Suprapubic skin (tissue), 4 donors: ENCODE results near the gene P2RY2. TPM values are rescaled to one million over a fixed set of nuclear protein-coding genes. Genes with fewer than 3 reads are reported as not detected.

Source experiments
- DNase-seq, 2 donors: peaks; one replicate each; pipeline ENCODE4 v3.0.0-alpha.2; 2019; ENCODE audit warnings: low spot score in 2 of 2
- H3K27ac ChIP-seq: fragments of 200-600 bp; sonication (generic); one replicate; pipeline ENCODE4 v1.5.1; 2019
- H3K27me3 ChIP-seq: fragments of 200-600 bp; sonication (generic); one replicate; pipeline ENCODE4 v1.5.1; 2019
- H3K36me3 ChIP-seq: fragments of 200-600 bp; sonication (generic); one replicate; pipeline ENCODE4 v1.5.1; 2019
- H3K4me1 ChIP-seq: fragments of 200-600 bp; sonication (generic); one replicate; pipeline ENCODE4 v1.5.1; 2019
- H3K4me3 ChIP-seq: fragments of 200-600 bp; sonication (generic); one replicate; pipeline ENCODE4 v1.5.1; 2019; ENCODE audit warnings: mild to moderate bottlenecking
- H3K9me3 ChIP-seq: fragments of 200-600 bp; sonication (generic); one replicate; pipeline ENCODE4 v1.5.1; 2019
- EP300 ChIP-seq: sonication (generic); formaldehyde crosslinking; IDR thresholded peaks from one replicate; pipeline ENCODE4 v1.6.1; 2017; ENCODE audit warnings: antibody characterized with exemption
- POLR2A ChIP-seq, 2 donors: fragments of 450-650 bp; IDR thresholded peaks; one replicate each; pipeline ENCODE4 v1.6.1; 2017; ENCODE audit warnings: antibody characterized with exemption in 2 of 2, mild to moderate bottlenecking in 2 of 2, moderate library complexity in 2 of 2
- POLR2AphosphoS5 ChIP-seq, 3 donors: sonication (generic); formaldehyde crosslinking; IDR thresholded peaks; one replicate each; pipeline ENCODE4 v1.6.1; 2017; ENCODE audit warnings: antibody characterized with exemption in 3 of 3
- WGBS: methylation state at CpG from one replicate; pipeline ENCODE4 v1.1.5; 2018; 5-methylcytosine and 5-hydroxymethylcytosine counted together
- total RNA-seq, 4 donors: library from RNA; depleted of rRNA; stranded (reverse); fragments of >200 nt; gene quantifications; one replicate each; pipeline ENCODE4 v1.1.0, GENCODE V29; 2016
- TF ChIP-seq, protein P1 (sequence below), 2 donors: fragments of 200-600 bp in 1 of 2; fragments of 450-650 bp in 1 of 2; sonication (generic) in 1 of 2; IDR thresholded peaks; one replicate each; pipeline ENCODE4 v1.5.1; 2016 to 2019; ENCODE audit warnings: antibody characterized with exemption in 2 of 2, mild to moderate bottlenecking in 1 of 2, moderate library complexity in 1 of 2

The P2RY2 gene
- total RNA-seq, 4 donors from 2014 or later = 5.5 to 15.9 (median 12.8) TPM

DNA sequence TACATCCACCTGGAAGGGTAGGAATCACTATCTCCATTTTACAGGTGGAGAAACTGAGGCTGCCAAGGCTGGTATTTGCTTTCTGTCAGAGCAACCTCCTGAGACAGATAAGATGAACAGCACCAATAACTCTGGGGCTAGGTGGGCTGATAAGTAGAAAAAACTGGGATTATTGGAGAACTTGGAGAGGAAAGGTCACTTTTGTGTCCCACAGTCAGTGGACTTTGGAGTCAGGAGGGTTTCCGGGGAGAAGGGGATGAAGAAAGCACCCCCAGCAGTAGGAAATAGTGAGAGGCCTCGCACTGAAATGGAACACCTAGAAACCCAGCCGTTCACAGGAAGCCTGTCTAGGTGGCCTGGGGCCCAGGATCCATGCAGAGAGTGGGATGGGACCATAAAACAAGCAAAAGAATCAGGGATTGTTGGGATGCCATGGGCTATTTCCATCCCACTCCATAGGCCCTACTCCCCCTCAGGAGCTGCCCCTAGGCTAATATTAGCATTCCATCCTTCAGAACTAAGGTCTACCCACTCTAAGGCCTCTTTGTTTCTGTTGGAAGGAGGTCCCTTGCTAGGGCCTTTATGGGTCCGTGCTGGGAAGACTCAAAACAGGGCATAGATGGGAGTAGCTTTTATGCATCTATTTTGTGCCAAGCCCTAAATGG, 45.0 kb upstream of the P2RY2 start:
- WGBS = 66% methylated on average over 4 of the region's 4 CpGs
- Histone ChIP-seq H3K27me3 (no peaks in the 10 kb centered on the region), H3K27ac (no peak overlapping the region), H3K9me3 (no peaks in the 10 kb centered on the region), H3K4me1 (peaks cover 25% of the 10 kb centered on the region), H3K4me3 (no peak overlapping the region), H3K36me3 (no peaks in the 10 kb centered on the region)
- DNase-seq = no peak
- TF ChIP-seq, protein P1, sequence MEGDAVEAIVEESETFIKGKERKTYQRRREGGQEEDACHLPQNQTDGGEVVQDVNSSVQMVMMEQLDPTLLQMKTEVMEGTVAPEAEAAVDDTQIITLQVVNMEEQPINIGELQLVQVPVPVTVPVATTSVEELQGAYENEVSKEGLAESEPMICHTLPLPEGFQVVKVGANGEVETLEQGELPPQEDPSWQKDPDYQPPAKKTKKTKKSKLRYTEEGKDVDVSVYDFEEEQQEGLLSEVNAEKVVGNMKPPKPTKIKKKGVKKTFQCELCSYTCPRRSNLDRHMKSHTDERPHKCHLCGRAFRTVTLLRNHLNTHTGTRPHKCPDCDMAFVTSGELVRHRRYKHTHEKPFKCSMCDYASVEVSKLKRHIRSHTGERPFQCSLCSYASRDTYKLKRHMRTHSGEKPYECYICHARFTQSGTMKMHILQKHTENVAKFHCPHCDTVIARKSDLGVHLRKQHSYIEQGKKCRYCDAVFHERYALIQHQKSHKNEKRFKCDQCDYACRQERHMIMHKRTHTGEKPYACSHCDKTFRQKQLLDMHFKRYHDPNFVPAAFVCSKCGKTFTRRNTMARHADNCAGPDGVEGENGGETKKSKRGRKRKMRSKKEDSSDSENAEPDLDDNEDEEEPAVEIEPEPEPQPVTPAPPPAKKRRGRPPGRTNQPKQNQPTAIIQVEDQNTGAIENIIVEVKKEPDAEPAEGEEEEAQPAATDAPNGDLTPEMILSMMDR (IDR thresholded peaks at IDR 0.05) = no peak
- TF ChIP-seq POLR2A (IDR thresholded peaks at IDR 0.05) (no peak), EP300 (no peak), POLR2AphosphoS5 (IDR thresholded peaks at IDR 0.05) (no peak)

DNA sequence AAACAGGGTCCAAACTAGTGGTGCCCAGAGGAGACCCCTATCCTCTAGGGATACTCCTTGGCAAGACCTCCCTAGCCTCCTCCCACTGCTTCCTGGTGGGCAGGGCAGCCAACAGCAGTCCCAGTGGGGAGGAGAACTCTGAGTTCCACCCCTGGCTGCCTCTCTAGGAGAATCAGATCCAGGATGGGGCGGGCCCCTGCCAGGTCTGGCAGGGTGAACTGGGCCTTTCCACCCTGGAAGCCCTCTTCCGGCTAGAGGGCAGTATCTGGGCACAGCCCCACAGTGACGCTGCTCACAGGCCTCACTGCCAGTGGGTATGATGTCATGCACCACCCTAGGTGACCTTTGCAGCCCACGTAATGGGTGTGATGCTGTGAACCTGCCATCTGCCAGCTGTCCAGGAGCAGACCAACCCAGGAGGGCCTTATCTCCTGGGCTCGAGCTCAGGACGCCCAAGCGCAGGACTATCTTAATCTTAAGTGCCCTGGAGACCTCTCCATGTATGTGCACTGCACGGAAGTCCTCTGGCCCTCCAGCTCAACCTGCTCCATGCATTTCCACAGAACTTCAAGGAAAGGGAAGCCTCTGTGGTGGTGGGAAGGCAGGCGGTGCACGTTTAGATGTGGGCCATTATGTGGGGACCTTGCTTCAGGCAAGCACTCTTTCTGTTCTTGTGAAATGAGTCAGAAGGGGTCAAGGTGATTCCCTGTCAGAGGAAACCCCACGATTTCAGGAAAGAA, 44.2 kb upstream of the P2RY2 start:
- WGBS = 82% methylated on average over 5 of the region's 11 CpGs
- H3K9me3 ChIP-seq = no peaks in the 10 kb centered on the region
- H3K27ac ChIP-seq = no peak overlapping the region
- H3K4me1 ChIP-seq = peaks cover 28% of the 10 kb centered on the region
- H3K36me3 ChIP-seq = no peaks in the 10 kb centered on the region
- DNase-seq = no peak
- TF ChIP-seq POLR2A (IDR thresholded peaks at IDR 0.05) = no peak
- TF ChIP-seq POLR2AphosphoS5 (IDR thresholded peaks at IDR 0.05) = no peak
- no peak for TF ChIP-seq EP300
- TF ChIP-seq, protein P1 (IDR thresholded peaks at IDR 0.05) = no peak
- no peak overlapping the region for H3K4me3 ChIP-seq
- no peaks in the 10 kb centered on the region for H3K27me3 ChIP-seq

DNA sequence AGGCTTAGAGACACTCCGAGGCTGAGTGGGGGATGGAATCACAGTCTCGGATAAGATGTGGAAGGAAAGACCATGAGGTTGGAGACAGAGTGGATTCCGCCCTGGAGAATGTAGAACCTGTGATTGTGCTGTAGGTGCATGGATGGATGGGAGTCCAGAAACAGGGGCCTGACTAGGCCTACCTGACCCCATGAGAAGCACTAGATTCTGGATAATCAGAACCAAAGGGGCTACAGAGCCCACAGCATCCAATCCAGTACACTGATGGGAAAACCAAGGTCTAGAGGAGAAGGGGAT, 43.6 kb upstream of the P2RY2 start:
- peaks cover 28% of the 10 kb centered on the region for H3K4me1 ChIP-seq
- DNase-seq = no peak
- no peak overlapping the region for H3K4me3 ChIP-seq
- no peaks in the 10 kb centered on the region for H3K36me3 ChIP-seq
- WGBS = 95% methylated on average over 3 of the region's 3 CpGs
- TF ChIP-seq EP300 = no peak
- TF ChIP-seq POLR2A (IDR thresholded peaks at IDR 0.05) = no peak
- TF ChIP-seq, protein P1 (IDR thresholded peaks at IDR 0.05) = no peak
- no peak for TF ChIP-seq POLR2AphosphoS5 (IDR thresholded peaks at IDR 0.05)
- no peaks in the 10 kb centered on the region for H3K27me3 ChIP-seq
- H3K9me3 ChIP-seq = no peaks in the 10 kb centered on the region
- no peak overlapping the region for H3K27ac ChIP-seq

DNA sequence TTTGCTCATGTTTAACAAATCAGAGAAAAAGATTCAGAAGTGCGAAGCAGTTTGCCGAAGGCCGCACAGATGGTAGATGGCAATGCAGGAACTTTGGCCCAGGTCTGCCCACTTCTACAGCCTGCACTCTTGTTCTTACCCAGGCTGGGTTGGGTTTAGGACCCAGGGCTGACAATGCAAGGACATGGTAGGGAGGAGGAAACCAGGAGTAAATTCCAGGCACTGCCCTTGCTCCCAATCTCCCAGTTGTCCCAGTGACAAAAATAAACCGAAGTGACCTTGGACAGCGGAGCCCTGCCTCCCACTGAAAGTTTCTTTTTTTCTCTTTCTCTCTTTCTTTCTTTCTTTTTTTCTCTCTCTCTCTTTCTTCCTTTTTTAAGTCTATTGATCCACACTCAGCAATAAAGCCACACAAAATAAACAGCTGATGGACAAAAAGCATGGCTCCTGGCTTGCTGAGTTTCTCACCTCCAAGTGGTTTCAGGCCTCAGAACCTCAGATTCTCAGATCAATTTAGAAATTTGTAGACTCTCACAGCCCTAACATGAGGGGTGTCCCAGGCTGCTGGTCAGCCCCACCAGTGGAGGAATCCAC, 42.4 kb upstream of the P2RY2 start:
- no peak overlapping the region for H3K27ac ChIP-seq
- WGBS = 70% methylated on average over 5 of the region's 5 CpGs
- H3K27me3 ChIP-seq = no peaks in the 10 kb centered on the region
- H3K4me1 ChIP-seq = peaks cover 28% of the 10 kb centered on the region
- H3K36me3 ChIP-seq = no peaks in the 10 kb centered on the region
- no peak for TF ChIP-seq POLR2A (IDR thresholded peaks at IDR 0.05)
- no peak for TF ChIP-seq POLR2AphosphoS5 (IDR thresholded peaks at IDR 0.05)
- TF ChIP-seq, protein P1 (IDR thresholded peaks at IDR 0.05) = no peak
- no peak for TF ChIP-seq EP300
- no peak overlapping the region for H3K4me3 ChIP-seq
- DNase-seq = no peak
- H3K9me3 ChIP-seq = no peaks in the 10 kb centered on the region

DNA sequence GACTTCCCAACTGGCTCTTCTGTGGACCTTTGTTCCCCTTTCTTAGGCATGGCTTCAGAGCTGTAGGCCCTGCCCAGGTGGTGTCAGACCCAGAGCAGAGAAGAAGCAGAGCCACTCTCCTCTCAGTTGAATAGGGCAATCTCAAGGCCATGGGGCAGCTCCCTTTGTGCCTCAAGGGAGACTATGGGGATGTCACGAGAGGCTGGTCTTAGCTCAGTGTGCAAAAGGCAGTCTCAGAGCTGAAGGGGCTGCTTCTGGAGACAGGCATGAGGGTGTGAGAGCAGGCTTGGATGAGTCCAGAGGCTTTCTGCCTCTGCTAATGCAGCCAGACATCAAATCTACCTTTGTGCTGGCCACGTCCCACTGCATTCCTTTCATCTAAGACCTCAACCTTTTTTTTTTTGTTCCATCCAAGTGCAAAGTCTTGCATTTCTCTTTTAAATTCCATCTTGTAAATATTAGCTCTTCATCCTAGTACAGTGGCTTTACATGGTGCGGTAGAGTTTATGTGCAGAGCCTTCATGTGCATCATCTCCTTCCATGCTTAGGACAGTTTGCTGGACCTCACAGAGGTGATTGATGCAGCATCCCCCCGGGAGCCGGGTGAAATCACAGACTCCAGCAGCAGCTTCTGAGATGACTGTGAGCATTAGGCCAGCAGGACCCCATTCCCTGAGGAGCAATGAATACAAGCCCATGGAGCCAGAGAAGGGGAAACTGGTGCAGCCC, 41.8 kb upstream of the P2RY2 start:
- Histone ChIP-seq H3K4me3 (no peak overlapping the region), H3K9me3 (no peaks in the 10 kb centered on the region), H3K4me1 (peaks cover 28% of the 10 kb centered on the region), H3K36me3 (no peaks in the 10 kb centered on the region), H3K27ac (no peak overlapping the region), H3K27me3 (no peaks in the 10 kb centered on the region)
- DNase-seq = no peak
- no peak for TF ChIP-seq EP300
- TF ChIP-seq, protein P1 (IDR thresholded peaks at IDR 0.05) = no peak
- no peak for TF ChIP-seq POLR2AphosphoS5 (IDR thresholded peaks at IDR 0.05)
- no peak for TF ChIP-seq POLR2A (IDR thresholded peaks at IDR 0.05)
- 85% methylated on average over 5 of the region's 5 CpGs for WGBS
